Body of pancreas (tissue), 4 donors: Measurements from ENCODE around the gene UMAD1. TPM values are rescaled to one million over a fixed set of nuclear protein-coding genes. Genes with fewer than 3 reads are reported as not detected.

Source experiments
- ATAC-seq: fragments of 150-250 bp; one replicate; pipeline ENCODE4 v1.9.1; 2016
- DNase-seq, 4 donors: peaks; one replicate each; pipeline ENCODE4 v3.0.0-alpha.2; 2019
- H3K27ac ChIP-seq, 4 donors: fragments of 200-600 bp; sonication (generic); 1 replicate in 3 of 4; 2 replicates in 1 of 4; pipeline versions ENCODE4 v1.5.1 to v1.6.1; 2016 to 2019; ENCODE audit warnings: mild to moderate bottlenecking in 1 of 4, mixed read lengths in 1 of 4, moderate library complexity in 1 of 4
- H3K27me3 ChIP-seq, 2 donors: fragments of 200-600 bp; sonication (generic); one replicate each; pipeline ENCODE4 v1.6.0; 2016; ENCODE audit warnings: mild to moderate bottlenecking in 1 of 2
- H3K36me3 ChIP-seq, 2 donors: fragments of 200-600 bp; sonication (generic); replicated peaks in 1 of 2; 2 replicates each; pipeline ENCODE4 v1.5.1; 2016; ENCODE audit warnings: low read depth in 2 of 2; ENCODE audit not compliant: insufficient read depth in 1 of 2
- H3K4me1 ChIP-seq: fragments of 200-600 bp; sonication (generic); one replicate; pipeline ENCODE4 v1.6.0; 2016
- H3K4me3 ChIP-seq, 2 donors: fragments of 200-600 bp; sonication (generic); 1 replicate in 1 of 2; 2 replicates in 1 of 2; pipeline ENCODE4 v1.5.1; 2016 to 2019
- H3K9me3 ChIP-seq, 3 donors: fragments of 200-600 bp; sonication (generic); 1 replicate in 2 of 3; 2 replicates in 1 of 3; pipeline ENCODE4 v1.5.1; 2016
- POLR2A ChIP-seq, 3 donors: fragments of 450-650 bp; IDR thresholded peaks; one replicate each; pipeline ENCODE4 v1.6.1; 2016; ENCODE audit warnings: antibody characterized with exemption in 3 of 3, mild to moderate bottlenecking in 2 of 3
- WGBS, 2 donors: methylation state at CpG; one replicate each; pipeline ENCODE4 v1.1.5; 2017; 5-methylcytosine and 5-hydroxymethylcytosine counted together
- intact Hi-C: fragments of 100-400 bp; cut with DNase I; formaldehyde crosslinking; loops from one replicate; pipeline ENCODE4 v1.15.1; 2023
- total RNA-seq, 2 donors: library from RNA; depleted of rRNA; stranded (reverse); fragments of >200 nt; gene quantifications; one replicate each; pipeline ENCODE4 v1.1.0, GENCODE V29; 2016
- TF ChIP-seq, protein P1 (sequence below), 7 experiments: fragments of 450-650 bp in 4 of 7; fragments of 200-600 bp in 3 of 7; sonication (generic) in 3 of 7; IDR thresholded peaks; one replicate each; pipeline ENCODE4 v1.5.1; 2016 to 2019; ENCODE audit warnings: antibody characterized with exemption in 7 of 7

The UMAD1 gene
- total RNA-seq, 2 donors from 2014 or later, result 15.8 to 34.8 TPM

DNA sequence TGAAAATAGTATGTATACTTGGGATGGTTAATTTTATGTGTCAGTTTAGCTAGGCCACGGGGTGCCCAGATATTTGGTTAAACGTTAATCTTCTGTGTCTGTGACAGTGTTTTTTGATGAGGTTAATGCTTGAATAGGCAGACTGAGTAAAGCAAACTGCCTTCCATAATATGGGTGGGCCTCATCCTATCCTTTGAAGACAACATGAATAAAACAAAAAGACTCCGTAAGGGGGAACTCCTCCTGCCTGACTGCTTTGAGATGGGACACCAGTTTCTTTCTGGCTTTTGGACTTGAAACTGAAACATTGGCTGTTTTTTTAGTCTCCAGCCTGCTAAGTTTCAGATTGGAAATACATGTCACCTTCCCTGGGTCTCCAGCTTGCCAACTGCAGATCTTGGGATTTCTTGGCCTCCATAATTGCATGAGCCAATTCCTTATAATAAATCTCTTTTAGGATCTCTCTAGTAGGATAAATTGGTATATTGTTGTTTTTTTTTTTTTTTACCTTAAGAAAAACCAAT lies 268.1 kb downstream of the UMAD1 start:
- Histone ChIP-seq H3K4me3 (no peak overlapping the region), H3K4me1 (no peaks in the 10 kb centered on the region), H3K27me3 (no peaks in the 10 kb centered on the region), H3K27ac (no peak overlapping the region), H3K9me3 (no peaks in the 10 kb centered on the region), H3K36me3 (no peaks in the 10 kb centered on the region)
- 67 to 69% methylated on average over 3 of the region's 3 CpGs for WGBS, 2 donors
- no peak for ATAC-seq
- TF ChIP-seq, protein P1, sequence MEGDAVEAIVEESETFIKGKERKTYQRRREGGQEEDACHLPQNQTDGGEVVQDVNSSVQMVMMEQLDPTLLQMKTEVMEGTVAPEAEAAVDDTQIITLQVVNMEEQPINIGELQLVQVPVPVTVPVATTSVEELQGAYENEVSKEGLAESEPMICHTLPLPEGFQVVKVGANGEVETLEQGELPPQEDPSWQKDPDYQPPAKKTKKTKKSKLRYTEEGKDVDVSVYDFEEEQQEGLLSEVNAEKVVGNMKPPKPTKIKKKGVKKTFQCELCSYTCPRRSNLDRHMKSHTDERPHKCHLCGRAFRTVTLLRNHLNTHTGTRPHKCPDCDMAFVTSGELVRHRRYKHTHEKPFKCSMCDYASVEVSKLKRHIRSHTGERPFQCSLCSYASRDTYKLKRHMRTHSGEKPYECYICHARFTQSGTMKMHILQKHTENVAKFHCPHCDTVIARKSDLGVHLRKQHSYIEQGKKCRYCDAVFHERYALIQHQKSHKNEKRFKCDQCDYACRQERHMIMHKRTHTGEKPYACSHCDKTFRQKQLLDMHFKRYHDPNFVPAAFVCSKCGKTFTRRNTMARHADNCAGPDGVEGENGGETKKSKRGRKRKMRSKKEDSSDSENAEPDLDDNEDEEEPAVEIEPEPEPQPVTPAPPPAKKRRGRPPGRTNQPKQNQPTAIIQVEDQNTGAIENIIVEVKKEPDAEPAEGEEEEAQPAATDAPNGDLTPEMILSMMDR (IDR thresholded peaks at IDR 0.05), result no peak
- TF ChIP-seq POLR2A (IDR thresholded peaks at IDR 0.05), result no peak
- intact Hi-C loops, result no loop called here
- no peak for DNase-seq

DNA sequence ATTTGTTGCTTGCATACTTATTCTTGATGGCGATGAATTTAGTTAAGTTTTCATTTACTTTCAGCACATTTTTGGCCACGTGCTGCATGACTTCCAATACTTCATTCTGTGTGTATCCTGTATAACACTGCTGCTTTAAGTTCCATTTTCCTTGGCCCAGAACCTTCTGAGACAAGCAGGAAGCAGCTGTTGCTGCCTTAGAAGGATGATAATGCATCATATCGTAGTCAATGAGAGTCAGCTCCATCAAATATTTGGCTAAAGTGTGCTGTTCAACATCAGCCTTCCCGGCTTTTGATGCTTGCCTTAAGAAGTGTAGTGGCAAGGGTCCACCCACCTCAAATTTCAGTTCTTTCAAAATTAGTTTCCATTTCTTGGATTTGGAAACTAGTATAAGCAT lies 268.8 kb downstream of the UMAD1 start:
- H3K4me3 ChIP-seq, result no peak overlapping the region
- H3K27ac ChIP-seq, result no peak overlapping the region
- TF ChIP-seq, protein P1 (IDR thresholded peaks at IDR 0.05), result no peak
- no peak for TF ChIP-seq POLR2A (IDR thresholded peaks at IDR 0.05)
- no peaks in the 10 kb centered on the region for H3K36me3 ChIP-seq
- H3K4me1 ChIP-seq, result no peaks in the 10 kb centered on the region
- no peaks in the 10 kb centered on the region for H3K27me3 ChIP-seq
- intact Hi-C loops, result no loop called here
- no peaks in the 10 kb centered on the region for H3K9me3 ChIP-seq
- WGBS, 2 donors, result 76 to 87% methylated on average over 4 of the region's 4 CpGs
- DNase-seq (no peak), ATAC-seq (no peak)

DNA sequence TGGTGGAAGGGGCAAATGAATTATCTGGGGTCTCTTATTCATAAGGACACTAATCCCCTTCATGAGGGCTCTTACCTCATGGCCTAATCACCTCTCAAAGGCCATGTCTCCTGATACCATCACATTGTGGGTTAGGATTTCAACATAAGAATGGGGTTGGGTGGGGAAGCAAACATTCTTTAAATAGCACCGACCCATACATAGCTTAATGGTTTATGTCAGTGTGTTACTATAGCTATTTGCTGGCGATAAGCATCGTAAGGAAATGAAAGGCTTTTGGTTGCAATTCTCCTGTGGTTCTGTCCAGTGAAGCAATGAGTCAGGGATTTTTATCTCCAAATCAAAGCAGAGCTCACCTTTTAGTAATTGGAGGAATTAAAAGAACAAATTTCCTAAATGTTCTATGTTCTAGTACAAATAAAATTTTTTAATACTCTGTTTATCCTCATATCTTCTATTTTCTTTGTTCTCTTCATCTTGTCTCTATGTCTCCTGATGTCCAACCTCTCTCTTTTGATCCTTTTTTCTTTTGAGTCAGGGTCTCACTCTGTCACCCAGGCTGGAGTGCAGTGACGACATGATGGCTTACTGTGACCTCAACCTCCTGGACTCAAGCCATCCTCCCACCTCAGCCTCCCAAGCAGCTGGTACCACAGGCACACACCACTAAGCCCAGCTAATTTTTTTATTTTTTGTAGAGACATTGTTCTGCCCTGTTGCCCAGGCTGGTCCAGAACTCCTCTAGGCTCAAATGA lies 271.0 kb downstream of the UMAD1 start:
- 83 to 88% methylated on average over 4 of the region's 4 CpGs for WGBS, 2 donors
- no peak for ATAC-seq
- H3K27ac ChIP-seq, result no peak overlapping the region

DNA sequence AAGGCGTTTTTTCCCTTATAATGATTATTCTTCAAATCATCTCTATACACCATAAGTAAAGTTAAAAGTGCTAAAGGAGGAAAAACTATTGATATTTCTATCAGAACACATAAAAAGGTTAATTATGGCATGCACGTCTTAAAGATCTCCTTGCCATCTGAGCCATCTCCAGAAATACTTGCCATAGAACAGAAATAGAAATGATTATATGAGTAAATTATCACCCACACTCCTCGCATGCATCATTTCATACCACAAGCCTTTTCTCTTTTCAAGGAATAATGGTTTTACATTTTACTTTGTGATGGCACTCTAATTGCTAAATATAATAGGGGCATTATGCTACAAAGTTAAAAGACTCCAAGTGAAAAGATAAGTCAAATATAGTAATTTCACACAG lies 272.4 kb downstream of the UMAD1 start:
- no peak for TF ChIP-seq POLR2A (IDR thresholded peaks at IDR 0.05)
- TF ChIP-seq, protein P1 (IDR thresholded peaks at IDR 0.05), result no peak
- ATAC-seq, result no peak
- H3K9me3 ChIP-seq, result no peaks in the 10 kb centered on the region
- no peaks in the 10 kb centered on the region for H3K4me1 ChIP-seq
- intact Hi-C loops, result no loop called here
- DNase-seq, result no peak
- H3K36me3 ChIP-seq, result no peaks in the 10 kb centered on the region
- no peaks in the 10 kb centered on the region for H3K27me3 ChIP-seq
- H3K27ac ChIP-seq, result no peak overlapping the region
- no peak overlapping the region for H3K4me3 ChIP-seq
- 79 to 90% methylated on average over 3 of the region's 3 CpGs for WGBS, 2 donors

More for the DNA sequence above, 271.0 kb downstream of the UMAD1 start:
- intact Hi-C loops, result no loop called here
- no peaks in the 10 kb centered on the region for H3K36me3 ChIP-seq
- no peaks in the 10 kb centered on the region for H3K27me3 ChIP-seq
- H3K9me3 ChIP-seq, result no peaks in the 10 kb centered on the region
- no peaks in the 10 kb centered on the region for H3K4me1 ChIP-seq
- TF ChIP-seq POLR2A (IDR thresholded peaks at IDR 0.05), result no peak
- TF ChIP-seq, protein P1 (IDR thresholded peaks at IDR 0.05), result no peak
- H3K4me3 ChIP-seq, result no peak overlapping the region
- no peak for DNase-seq

DNA sequence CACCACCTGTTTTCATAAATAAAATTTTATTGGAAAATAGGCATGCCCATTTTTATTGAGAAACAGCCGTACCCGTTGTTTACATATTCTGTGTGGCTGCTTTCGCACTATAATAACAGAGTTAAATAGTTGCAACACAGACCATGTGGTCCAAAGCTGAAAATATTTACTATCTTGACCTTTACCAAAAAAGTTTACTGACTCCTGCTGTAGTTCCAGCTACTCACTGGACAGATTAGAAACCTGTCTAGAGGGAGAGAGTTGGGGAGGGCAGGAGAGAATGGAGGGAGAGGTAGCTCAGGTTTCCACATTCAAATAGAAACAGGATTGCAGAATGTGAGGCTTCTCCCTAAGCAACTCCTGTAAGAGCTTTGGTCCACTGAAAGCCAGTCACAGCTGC lies 273.0 kb downstream of the UMAD1 start:
- 92 to 97% methylated on average over 3 of the region's 3 CpGs for WGBS, 2 donors
- intact Hi-C loops, result no loop called here
- no peaks in the 10 kb centered on the region for H3K4me1 ChIP-seq
- H3K27ac ChIP-seq, result no peak overlapping the region
- no peak overlapping the region for H3K4me3 ChIP-seq
- TF ChIP-seq, protein P1 (IDR thresholded peaks at IDR 0.05), result no peak
- TF ChIP-seq POLR2A (IDR thresholded peaks at IDR 0.05), result no peak
- no peaks in the 10 kb centered on the region for H3K36me3 ChIP-seq
- DNase-seq, result no peak
- no peaks in the 10 kb centered on the region for H3K27me3 ChIP-seq
- no peak for ATAC-seq
- H3K9me3 ChIP-seq, result no peaks in the 10 kb centered on the region
